Measurements from ENCODE around the gene SAP130. TPM values are rescaled to one million over a fixed set of nuclear protein-coding genes. Genes with fewer than 3 reads are reported as not detected.

Gene SAP130
- total and polyA plus RNA-seq, 4 donors: 3.3 to 5.3 (median 4.5) TPM

GRCh38 chr2:127943186-127943585, 84.7 kb downstream of the SAP130 start:
- no peaks in the 10 kb centered on the region for H3K27me3 ChIP-seq (ENCODE audit: control insufficient read depth in 4 of 4, insufficient read depth in 4 of 4, low read length in 3 of 4)
- TF ChIP-seq FOXA1 (IDR thresholded peaks at IDR 0.05) (no peak), SP1 (IDR thresholded peaks at IDR 0.05) (no peak), RAD21 (IDR thresholded peaks at IDR 0.05) (no peak), FOXA2 (IDR thresholded peaks at IDR 0.05) (no peak), ZBTB33 (IDR thresholded peaks at IDR 0.05) (no peak), HNF4G (IDR thresholded peaks at IDR 0.05) (no peak), JUND (IDR thresholded peaks at IDR 0.05) (no peak), GABPA (IDR thresholded peaks at IDR 0.05 in 1 of 2, conservative IDR thresholded peaks at IDR 0.05 in 1 of 2) (no peak), TAF1 (conservative IDR thresholded peaks at IDR 0.05) (no peak), HNF4A (conservative IDR thresholded peaks at IDR 0.05) (no peak), RXRA (IDR thresholded peaks at IDR 0.05) (no peak), NR2F2 (IDR thresholded peaks at IDR 0.05) (no peak)
- TF ChIP-seq, protein P1, sequence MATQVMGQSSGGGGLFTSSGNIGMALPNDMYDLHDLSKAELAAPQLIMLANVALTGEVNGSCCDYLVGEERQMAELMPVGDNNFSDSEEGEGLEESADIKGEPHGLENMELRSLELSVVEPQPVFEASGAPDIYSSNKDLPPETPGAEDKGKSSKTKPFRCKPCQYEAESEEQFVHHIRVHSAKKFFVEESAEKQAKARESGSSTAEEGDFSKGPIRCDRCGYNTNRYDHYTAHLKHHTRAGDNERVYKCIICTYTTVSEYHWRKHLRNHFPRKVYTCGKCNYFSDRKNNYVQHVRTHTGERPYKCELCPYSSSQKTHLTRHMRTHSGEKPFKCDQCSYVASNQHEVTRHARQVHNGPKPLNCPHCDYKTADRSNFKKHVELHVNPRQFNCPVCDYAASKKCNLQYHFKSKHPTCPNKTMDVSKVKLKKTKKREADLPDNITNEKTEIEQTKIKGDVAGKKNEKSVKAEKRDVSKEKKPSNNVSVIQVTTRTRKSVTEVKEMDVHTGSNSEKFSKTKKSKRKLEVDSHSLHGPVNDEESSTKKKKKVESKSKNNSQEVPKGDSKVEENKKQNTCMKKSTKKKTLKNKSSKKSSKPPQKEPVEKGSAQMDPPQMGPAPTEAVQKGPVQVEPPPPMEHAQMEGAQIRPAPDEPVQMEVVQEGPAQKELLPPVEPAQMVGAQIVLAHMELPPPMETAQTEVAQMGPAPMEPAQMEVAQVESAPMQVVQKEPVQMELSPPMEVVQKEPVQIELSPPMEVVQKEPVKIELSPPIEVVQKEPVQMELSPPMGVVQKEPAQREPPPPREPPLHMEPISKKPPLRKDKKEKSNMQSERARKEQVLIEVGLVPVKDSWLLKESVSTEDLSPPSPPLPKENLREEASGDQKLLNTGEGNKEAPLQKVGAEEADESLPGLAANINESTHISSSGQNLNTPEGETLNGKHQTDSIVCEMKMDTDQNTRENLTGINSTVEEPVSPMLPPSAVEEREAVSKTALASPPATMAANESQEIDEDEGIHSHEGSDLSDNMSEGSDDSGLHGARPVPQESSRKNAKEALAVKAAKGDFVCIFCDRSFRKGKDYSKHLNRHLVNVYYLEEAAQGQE (IDR thresholded peaks at IDR 0.05): no peak
- TF ChIP-seq, protein P2, sequence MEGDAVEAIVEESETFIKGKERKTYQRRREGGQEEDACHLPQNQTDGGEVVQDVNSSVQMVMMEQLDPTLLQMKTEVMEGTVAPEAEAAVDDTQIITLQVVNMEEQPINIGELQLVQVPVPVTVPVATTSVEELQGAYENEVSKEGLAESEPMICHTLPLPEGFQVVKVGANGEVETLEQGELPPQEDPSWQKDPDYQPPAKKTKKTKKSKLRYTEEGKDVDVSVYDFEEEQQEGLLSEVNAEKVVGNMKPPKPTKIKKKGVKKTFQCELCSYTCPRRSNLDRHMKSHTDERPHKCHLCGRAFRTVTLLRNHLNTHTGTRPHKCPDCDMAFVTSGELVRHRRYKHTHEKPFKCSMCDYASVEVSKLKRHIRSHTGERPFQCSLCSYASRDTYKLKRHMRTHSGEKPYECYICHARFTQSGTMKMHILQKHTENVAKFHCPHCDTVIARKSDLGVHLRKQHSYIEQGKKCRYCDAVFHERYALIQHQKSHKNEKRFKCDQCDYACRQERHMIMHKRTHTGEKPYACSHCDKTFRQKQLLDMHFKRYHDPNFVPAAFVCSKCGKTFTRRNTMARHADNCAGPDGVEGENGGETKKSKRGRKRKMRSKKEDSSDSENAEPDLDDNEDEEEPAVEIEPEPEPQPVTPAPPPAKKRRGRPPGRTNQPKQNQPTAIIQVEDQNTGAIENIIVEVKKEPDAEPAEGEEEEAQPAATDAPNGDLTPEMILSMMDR (IDR thresholded peaks at IDR 0.05; ENCODE audit: low read depth, low read length, missing input control): no peak
- TF ChIP-seq, protein P3, sequence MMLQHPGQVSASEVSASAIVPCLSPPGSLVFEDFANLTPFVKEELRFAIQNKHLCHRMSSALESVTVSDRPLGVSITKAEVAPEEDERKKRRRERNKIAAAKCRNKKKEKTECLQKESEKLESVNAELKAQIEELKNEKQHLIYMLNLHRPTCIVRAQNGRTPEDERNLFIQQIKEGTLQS (IDR thresholded peaks at IDR 0.05): no peak
- TF ChIP-seq, protein P4, sequence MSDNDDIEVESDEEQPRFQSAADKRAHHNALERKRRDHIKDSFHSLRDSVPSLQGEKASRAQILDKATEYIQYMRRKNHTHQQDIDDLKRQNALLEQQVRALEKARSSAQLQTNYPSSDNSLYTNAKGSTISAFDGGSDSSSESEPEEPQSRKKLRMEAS (IDR thresholded peaks at IDR 0.05): no peak
- no peaks in the 10 kb centered on the region for H3K9me3 ChIP-seq (ENCODE audit: control insufficient read depth in 4 of 4, low read length in 3 of 4)
- DNase-seq (ENCODE audit: low spot score): no peak
- H3K9ac ChIP-seq (ENCODE audit: low read depth in 1 of 2, low read length in 2 of 2): no peak overlapping the region
- no peak overlapping the region for H3K27ac ChIP-seq (ENCODE audit: low read depth in 1 of 2, low read length in 2 of 2)
- peaks cover 18 to 57% (median 36%) of the 10 kb centered on the region in 4 donors for H3K36me3 ChIP-seq (ENCODE audit: control insufficient read depth in 4 of 4, insufficient read depth in 3 of 4, low read depth in 1 of 4, low read length in 3 of 4)
- H3K4me3 ChIP-seq (ENCODE audit: low read depth in 1 of 3, low read length in 3 of 3): no peak overlapping the region
- 95% methylated on average over 2 of the region's 2 CpGs for WGBS
- no peaks in the 10 kb centered on the region for H3K4me1 ChIP-seq (ENCODE audit: control insufficient read depth in 4 of 4, insufficient read depth in 4 of 4, low read length in 3 of 4)

GRCh38 chr2:127942002-127942401, 85.9 kb downstream of the SAP130 start:
- no peak for DNase-seq (ENCODE audit: low spot score)
- H3K4me1 ChIP-seq (ENCODE audit: control insufficient read depth in 4 of 4, insufficient read depth in 4 of 4, low read length in 3 of 4): no peaks in the 10 kb centered on the region
- 96% methylated on average over 6 of the region's 6 CpGs for WGBS
- H3K27me3 ChIP-seq (ENCODE audit: control insufficient read depth in 4 of 4, insufficient read depth in 4 of 4, low read length in 3 of 4): no peaks in the 10 kb centered on the region
- no peaks in the 10 kb centered on the region for H3K9me3 ChIP-seq (ENCODE audit: control insufficient read depth in 4 of 4, low read length in 3 of 4)
- H3K27ac ChIP-seq (ENCODE audit: low read depth in 1 of 2, low read length in 2 of 2): no peak overlapping the region
- H3K9ac ChIP-seq (ENCODE audit: low read depth in 1 of 2, low read length in 2 of 2): no peak overlapping the region
- H3K36me3 ChIP-seq (ENCODE audit: control insufficient read depth in 4 of 4, insufficient read depth in 3 of 4, low read depth in 1 of 4, low read length in 3 of 4): peaks cover 18 to 49% (median 34%) of the 10 kb centered on the region in 4 donors
- no peak overlapping the region for H3K4me3 ChIP-seq (ENCODE audit: low read depth in 1 of 3, low read length in 3 of 3)
- no peak for TF ChIP-seq FOXA1 (IDR thresholded peaks at IDR 0.05)
- TF ChIP-seq RXRA (IDR thresholded peaks at IDR 0.05): no peak
- no peak for TF ChIP-seq JUND (IDR thresholded peaks at IDR 0.05)
- TF ChIP-seq, protein P1 (IDR thresholded peaks at IDR 0.05): no peak
- no peak for TF ChIP-seq GABPA (IDR thresholded peaks at IDR 0.05 in 1 of 2, conservative IDR thresholded peaks at IDR 0.05 in 1 of 2)
- no peak for TF ChIP-seq ZBTB33 (IDR thresholded peaks at IDR 0.05)
- no peak for TF ChIP-seq HNF4G (IDR thresholded peaks at IDR 0.05)
